GM23338 (cell line): ENCODE measurements around the gene TSPEAR. TPM values are rescaled to one million over a fixed set of nuclear protein-coding genes. Genes with fewer than 3 reads are reported as not detected.

ENCODE experiments used
- ATAC-seq: fragments of 200-7000 bp; cut with Tn5 transposase; 3 replicates; pipeline ENCODE4 v1.9.1; 2020
- DNase-seq: peaks from one replicate; pipeline ENCODE4 v3.0.0-alpha.2; 2015; ENCODE audit warnings: low spot score
- H2AFZ ChIP-seq: fragments of 200-600 bp; sonication (generic); 2 replicates; pipeline ENCODE4 v1.8.0; 2016; ENCODE audit warnings: antibody characterized with exemption, mild to moderate bottlenecking, moderate library complexity
- H3F3A ChIP-seq: fragments of 200-600 bp; sonication (generic); replicated peaks from 2 replicates; pipeline ENCODE4 v1.8.0; 2017; ENCODE audit warnings: antibody characterized with exemption, mixed run types, low read depth
- H3K27ac ChIP-seq: fragments of 200-600 bp; sonication (generic); 2 replicates; pipeline ENCODE4 v1.6.1; 2016; ENCODE audit warnings: low read depth
- H3K27me3 ChIP-seq: fragments of 200-600 bp; sonication (generic); 2 replicates; pipeline ENCODE4 v1.8.0; 2016; ENCODE audit warnings: mild to moderate bottlenecking, mixed run types, moderate library complexity; ENCODE audit not compliant: insufficient read depth
- H3K36me3 ChIP-seq: fragments of 200-600 bp; sonication (generic); 2 replicates; pipeline ENCODE4 v1.8.0; 2016; ENCODE audit warnings: mild to moderate bottlenecking; ENCODE audit not compliant: insufficient read depth
- H3K4me1 ChIP-seq: fragments of 200-600 bp; sonication (generic); 2 replicates; pipeline ENCODE4 v1.8.0; 2016; ENCODE audit warnings: mild to moderate bottlenecking, moderate library complexity; ENCODE audit not compliant: insufficient read depth
- H3K4me2 ChIP-seq: fragments of 200-600 bp; sonication (generic); 2 replicates; pipeline ENCODE4 v1.7.1; 2017; ENCODE audit warnings: mixed run types
- H3K4me3 ChIP-seq: fragments of 200-600 bp; sonication (generic); 2 replicates; pipeline ENCODE4 v1.6.1; 2016; ENCODE audit warnings: mixed run types
- H3K79me2 ChIP-seq: fragments of 200-600 bp; sonication (generic); replicated peaks from 2 replicates; pipeline ENCODE4 v1.8.0; 2017; ENCODE audit warnings: mild to moderate bottlenecking; ENCODE audit not compliant: insufficient read depth
- H3K9me2 ChIP-seq: fragments of 200-600 bp; sonication (generic); 2 replicates; pipeline ENCODE4 v1.8.0; 2017; ENCODE audit not compliant: insufficient read depth
- H4K20me1 ChIP-seq: fragments of 200-600 bp; sonication (generic); replicated peaks from 2 replicates; pipeline ENCODE4 v1.8.0; 2017; ENCODE audit warnings: mild to moderate bottlenecking; ENCODE audit not compliant: insufficient read depth
- H3K27ac Mint-ChIP-seq: 2 replicates; pipeline ENCODE4 v1.8.0; 2020; ENCODE audit warnings: inconsistent platforms, mild to moderate bottlenecking, moderate library complexity, mixed read lengths
- H3K27me3 Mint-ChIP-seq: 3 replicates; pipeline ENCODE4 v1.8.0; 2022; ENCODE audit warnings: low read depth, mild to moderate bottlenecking, moderate library complexity, mixed read lengths, inconsistent platforms; ENCODE audit not compliant: insufficient read depth, poor library complexity
- H3K36me3 Mint-ChIP-seq: 3 replicates; pipeline ENCODE4 v1.8.0; 2021; ENCODE audit warnings: low read depth, mild to moderate bottlenecking, inconsistent platforms, moderate library complexity, mixed read lengths
- H3K4me1 Mint-ChIP-seq: 3 replicates; pipeline ENCODE4 v1.8.0; 2020; ENCODE audit warnings: mild to moderate bottlenecking, inconsistent platforms, mixed read lengths
- H3K4me3 Mint-ChIP-seq: 3 replicates; pipeline ENCODE4 v1.8.0; 2021; ENCODE audit warnings: moderate library complexity, mild to moderate bottlenecking, inconsistent platforms, mixed read lengths
- H3K9me3 Mint-ChIP-seq: 3 replicates; pipeline ENCODE4 v1.8.0; 2020; ENCODE audit warnings: moderate library complexity, mild to moderate bottlenecking, inconsistent platforms, mixed read lengths
- CREB1 ChIP-seq: fragments of 250-450 bp; sonication (Bioruptor Pico); IDR thresholded peaks from 2 replicates; pipeline ENCODE4 v1.5.0; 2020; ENCODE audit warnings: low read depth, mild to moderate bottlenecking, moderate library complexity
- EZH2 ChIP-seq: fragments of 200-600 bp; sonication (generic); IDR thresholded peaks from one replicate; pipeline ENCODE4 v1.8.0; 2017; ENCODE audit warnings: antibody characterized with exemption, mild to moderate bottlenecking, low read depth; ENCODE audit not compliant: unreplicated experiment
- NANOG ChIP-seq: IDR thresholded peaks from 2 replicates; pipeline ENCODE4 v1.6.1; 2016; ENCODE audit warnings: antibody characterized with exemption, borderline replicate concordance
- ZNF331 ChIP-seq: fragments of 250-450 bp; sonication (Bioruptor Pico); IDR thresholded peaks from 2 replicates; pipeline ENCODE4 v1.5.0; 2020; ENCODE audit warnings: low read depth, mild to moderate bottlenecking, moderate library complexity
- polyA plus RNA-seq: library from polyadenylated mRNA; unstranded; fragments of >200 nt; fragmentation: Nextera tagmentation; extraction: Ambion mirVana; gene quantifications from 2 replicates; pipeline ENCODE4 v1.2.1, GENCODE V29; 2016
- total RNA-seq: library from RNA; depleted of rRNA; stranded (reverse); fragments of >200 nt; shearing (Covaris generic); gene quantifications from 2 replicates; pipeline ENCODE4 v1.2.3, GENCODE V29; 2014
- TF ChIP-seq, protein P1 (sequence below), 2 experiments: fragments of 200-600 bp in 1 of 2; sonication (generic) in 1 of 2; conservative IDR thresholded peaks; 2 replicates each; pipeline versions ENCODE4 v1.5.1 to v1.6.1; 2016 to 2017; ENCODE audit warnings: antibody characterized with exemption in 2 of 2, low read depth in 2 of 2, mild to moderate bottlenecking in 2 of 2, moderate library complexity in 1 of 2
- TF ChIP-seq, protein P2 (sequence below): IDR thresholded peaks from 2 replicates; pipeline ENCODE4 v1.6.1; 2016; ENCODE audit warnings: antibody characterized with exemption
- TF ChIP-seq, protein P3 (sequence below): fragments of 250-450 bp; sonication (Bioruptor Pico); IDR thresholded peaks from 2 replicates; pipeline ENCODE4 v1.5.0; 2020; ENCODE audit warnings: mild to moderate bottlenecking, moderate library complexity

Gene TSPEAR
- total and polyA plus RNA-seq, 2 experiments from 2014 or later, result 0.35 to 0.92 TPM

DNA sequence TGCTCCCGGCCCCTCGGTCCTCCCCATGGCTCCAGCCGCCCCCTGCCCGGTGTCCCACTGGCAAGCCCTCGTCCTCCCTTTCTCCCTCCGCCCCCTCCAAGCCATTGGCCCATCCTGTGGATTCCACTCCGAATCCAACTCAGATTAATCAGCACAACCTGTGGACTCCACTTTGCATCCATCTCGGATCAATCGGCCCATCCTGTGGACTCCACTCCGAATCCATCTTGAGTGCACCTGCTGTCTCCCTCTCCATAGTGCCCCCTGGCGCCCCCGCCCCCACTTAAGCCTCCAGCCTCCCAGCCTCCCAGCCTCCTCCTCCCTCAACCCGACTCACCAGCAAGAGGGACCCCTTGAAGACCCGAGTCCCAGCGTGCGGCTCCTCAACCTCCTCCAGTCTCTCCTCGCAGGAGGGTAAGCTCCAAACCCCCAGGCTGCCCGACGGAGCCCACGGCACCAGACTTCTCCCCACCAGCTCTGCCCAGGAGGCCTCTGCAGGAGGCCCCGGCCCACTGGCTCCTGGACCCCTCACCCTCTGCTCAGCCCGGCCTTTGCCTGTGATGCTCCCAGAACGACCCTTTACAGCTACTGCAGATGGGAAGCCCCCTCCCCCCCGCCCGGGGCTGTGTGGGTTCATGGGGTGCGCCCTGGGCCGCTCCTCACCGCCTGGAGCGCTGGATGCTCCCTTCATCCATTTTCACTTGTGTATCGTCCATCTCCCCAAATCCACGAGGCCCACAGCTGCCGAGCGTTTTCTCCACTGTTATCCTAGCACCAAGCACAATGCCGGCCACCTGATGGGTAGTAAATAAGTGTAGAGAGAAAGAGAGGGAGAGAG, 40.6 kb upstream of the TSPEAR start:
- H3K4me1 Mint-ChIP-seq, result peaks cover 41% of the 10 kb centered on the region
- peaks cover 11% of the 10 kb centered on the region; the same call in 2 of the 3 replicates for H3K36me3 Mint-ChIP-seq
- Histone ChIP-seq H3K36me3 (no peaks in the 10 kb centered on the region; the same call in 1 of the 2 replicates), H3K79me2 (no peaks in the 10 kb centered on the region), H3K4me1 (peaks cover 33% of the 10 kb centered on the region), H3K4me2 (no peak overlapping the region), H3K27ac (no peak overlapping the region), H3K9me2 (no peaks in the 10 kb centered on the region; the same call in 1 of the 2 replicates), H2AFZ (peak overlapping the region; percentile 43; the same call in 1 of the 2 replicates), H3K4me3 (no peak overlapping the region), H3F3A (peaks cover 7% of the 10 kb centered on the region; the same call in 1 of the 2 replicates), H3K27me3 (no peaks in the 10 kb centered on the region), H4K20me1 (no peaks in the 10 kb centered on the region)
- H3K9me3 Mint-ChIP-seq, result peaks cover 24% of the 10 kb centered on the region
- no peak overlapping the region for H3K27ac Mint-ChIP-seq
- peaks cover 7% of the 10 kb centered on the region for H3K27me3 Mint-ChIP-seq
- TF ChIP-seq NANOG, result no peak
- TF ChIP-seq ZNF331 (CRISPR knock-in tag), result no peak
- TF ChIP-seq, protein P1, sequence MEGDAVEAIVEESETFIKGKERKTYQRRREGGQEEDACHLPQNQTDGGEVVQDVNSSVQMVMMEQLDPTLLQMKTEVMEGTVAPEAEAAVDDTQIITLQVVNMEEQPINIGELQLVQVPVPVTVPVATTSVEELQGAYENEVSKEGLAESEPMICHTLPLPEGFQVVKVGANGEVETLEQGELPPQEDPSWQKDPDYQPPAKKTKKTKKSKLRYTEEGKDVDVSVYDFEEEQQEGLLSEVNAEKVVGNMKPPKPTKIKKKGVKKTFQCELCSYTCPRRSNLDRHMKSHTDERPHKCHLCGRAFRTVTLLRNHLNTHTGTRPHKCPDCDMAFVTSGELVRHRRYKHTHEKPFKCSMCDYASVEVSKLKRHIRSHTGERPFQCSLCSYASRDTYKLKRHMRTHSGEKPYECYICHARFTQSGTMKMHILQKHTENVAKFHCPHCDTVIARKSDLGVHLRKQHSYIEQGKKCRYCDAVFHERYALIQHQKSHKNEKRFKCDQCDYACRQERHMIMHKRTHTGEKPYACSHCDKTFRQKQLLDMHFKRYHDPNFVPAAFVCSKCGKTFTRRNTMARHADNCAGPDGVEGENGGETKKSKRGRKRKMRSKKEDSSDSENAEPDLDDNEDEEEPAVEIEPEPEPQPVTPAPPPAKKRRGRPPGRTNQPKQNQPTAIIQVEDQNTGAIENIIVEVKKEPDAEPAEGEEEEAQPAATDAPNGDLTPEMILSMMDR (conservative IDR thresholded peaks at IDR 0.05; ENCODE audit: low read depth in 2 of 2), result no peak
- ATAC-seq (no peak), DNase-seq (no peak)
- no peak overlapping the region for H3K4me3 Mint-ChIP-seq

DNA sequence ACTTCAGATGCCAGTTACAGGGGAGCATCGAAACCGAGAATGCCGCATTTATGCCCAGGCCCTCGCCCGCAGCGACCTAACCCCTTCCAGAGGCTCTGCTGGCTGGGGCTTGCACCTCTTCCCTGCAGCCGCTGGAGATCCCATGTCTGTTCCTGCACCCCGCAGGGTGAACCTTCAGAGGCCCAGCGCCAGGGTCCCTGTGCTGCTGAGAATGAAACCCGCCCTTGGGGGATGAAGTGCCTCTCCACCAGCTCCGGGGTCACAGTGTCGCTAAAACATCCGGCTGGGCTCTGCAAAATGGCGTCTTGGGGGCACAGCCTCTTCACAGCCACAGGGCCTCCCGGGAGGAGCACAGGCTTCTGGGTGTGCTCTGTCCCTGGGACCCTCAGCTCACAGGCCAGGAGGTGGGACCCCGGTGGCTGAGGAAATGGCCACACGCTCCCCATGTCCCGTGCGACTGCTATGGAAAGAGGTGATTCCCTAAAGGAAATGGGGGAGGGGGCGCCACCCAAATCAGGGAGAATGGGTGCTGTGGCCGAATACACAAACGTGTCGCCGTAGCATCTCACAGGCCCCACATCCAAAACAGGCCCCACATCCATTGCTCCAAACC, 39.9 kb upstream of the TSPEAR start:
- Histone ChIP-seq H3K27me3 (no peaks in the 10 kb centered on the region), H3K4me1 (peaks cover 33% of the 10 kb centered on the region), H3K9me2 (no peaks in the 10 kb centered on the region; the same call in 1 of the 2 replicates), H3K4me2 (no peak overlapping the region), H3K79me2 (no peaks in the 10 kb centered on the region), H3K27ac (no peak overlapping the region), H4K20me1 (no peaks in the 10 kb centered on the region), H2AFZ (no peak overlapping the region), H3F3A (peaks cover 7% of the 10 kb centered on the region; the same call in 1 of the 2 replicates), H3K4me3 (no peak overlapping the region), H3K36me3 (no peaks in the 10 kb centered on the region; the same call in 1 of the 2 replicates)
- Mint-ChIP-seq H3K9me3 (peaks cover 31% of the 10 kb centered on the region), H3K27ac (no peak overlapping the region), H3K4me1 (peaks cover 41% of the 10 kb centered on the region), H3K36me3 (peaks cover 16% of the 10 kb centered on the region; the same call in 2 of the 3 replicates), H3K27me3 (peaks cover 7% of the 10 kb centered on the region), H3K4me3 (no peak overlapping the region)
- no peak for ATAC-seq
- DNase-seq, result no peak
- TF ChIP-seq CREB1 (CRISPR knock-in tag), result no peak
- TF ChIP-seq, protein P1 (conservative IDR thresholded peaks at IDR 0.05; ENCODE audit: low read depth in 2 of 2), result no peak
- TF ChIP-seq EZH2, result no peak
- TF ChIP-seq, protein P2, sequence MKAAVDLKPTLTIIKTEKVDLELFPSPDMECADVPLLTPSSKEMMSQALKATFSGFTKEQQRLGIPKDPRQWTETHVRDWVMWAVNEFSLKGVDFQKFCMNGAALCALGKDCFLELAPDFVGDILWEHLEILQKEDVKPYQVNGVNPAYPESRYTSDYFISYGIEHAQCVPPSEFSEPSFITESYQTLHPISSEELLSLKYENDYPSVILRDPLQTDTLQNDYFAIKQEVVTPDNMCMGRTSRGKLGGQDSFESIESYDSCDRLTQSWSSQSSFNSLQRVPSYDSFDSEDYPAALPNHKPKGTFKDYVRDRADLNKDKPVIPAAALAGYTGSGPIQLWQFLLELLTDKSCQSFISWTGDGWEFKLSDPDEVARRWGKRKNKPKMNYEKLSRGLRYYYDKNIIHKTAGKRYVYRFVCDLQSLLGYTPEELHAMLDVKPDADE, result no peak
- TF ChIP-seq, protein P3, sequence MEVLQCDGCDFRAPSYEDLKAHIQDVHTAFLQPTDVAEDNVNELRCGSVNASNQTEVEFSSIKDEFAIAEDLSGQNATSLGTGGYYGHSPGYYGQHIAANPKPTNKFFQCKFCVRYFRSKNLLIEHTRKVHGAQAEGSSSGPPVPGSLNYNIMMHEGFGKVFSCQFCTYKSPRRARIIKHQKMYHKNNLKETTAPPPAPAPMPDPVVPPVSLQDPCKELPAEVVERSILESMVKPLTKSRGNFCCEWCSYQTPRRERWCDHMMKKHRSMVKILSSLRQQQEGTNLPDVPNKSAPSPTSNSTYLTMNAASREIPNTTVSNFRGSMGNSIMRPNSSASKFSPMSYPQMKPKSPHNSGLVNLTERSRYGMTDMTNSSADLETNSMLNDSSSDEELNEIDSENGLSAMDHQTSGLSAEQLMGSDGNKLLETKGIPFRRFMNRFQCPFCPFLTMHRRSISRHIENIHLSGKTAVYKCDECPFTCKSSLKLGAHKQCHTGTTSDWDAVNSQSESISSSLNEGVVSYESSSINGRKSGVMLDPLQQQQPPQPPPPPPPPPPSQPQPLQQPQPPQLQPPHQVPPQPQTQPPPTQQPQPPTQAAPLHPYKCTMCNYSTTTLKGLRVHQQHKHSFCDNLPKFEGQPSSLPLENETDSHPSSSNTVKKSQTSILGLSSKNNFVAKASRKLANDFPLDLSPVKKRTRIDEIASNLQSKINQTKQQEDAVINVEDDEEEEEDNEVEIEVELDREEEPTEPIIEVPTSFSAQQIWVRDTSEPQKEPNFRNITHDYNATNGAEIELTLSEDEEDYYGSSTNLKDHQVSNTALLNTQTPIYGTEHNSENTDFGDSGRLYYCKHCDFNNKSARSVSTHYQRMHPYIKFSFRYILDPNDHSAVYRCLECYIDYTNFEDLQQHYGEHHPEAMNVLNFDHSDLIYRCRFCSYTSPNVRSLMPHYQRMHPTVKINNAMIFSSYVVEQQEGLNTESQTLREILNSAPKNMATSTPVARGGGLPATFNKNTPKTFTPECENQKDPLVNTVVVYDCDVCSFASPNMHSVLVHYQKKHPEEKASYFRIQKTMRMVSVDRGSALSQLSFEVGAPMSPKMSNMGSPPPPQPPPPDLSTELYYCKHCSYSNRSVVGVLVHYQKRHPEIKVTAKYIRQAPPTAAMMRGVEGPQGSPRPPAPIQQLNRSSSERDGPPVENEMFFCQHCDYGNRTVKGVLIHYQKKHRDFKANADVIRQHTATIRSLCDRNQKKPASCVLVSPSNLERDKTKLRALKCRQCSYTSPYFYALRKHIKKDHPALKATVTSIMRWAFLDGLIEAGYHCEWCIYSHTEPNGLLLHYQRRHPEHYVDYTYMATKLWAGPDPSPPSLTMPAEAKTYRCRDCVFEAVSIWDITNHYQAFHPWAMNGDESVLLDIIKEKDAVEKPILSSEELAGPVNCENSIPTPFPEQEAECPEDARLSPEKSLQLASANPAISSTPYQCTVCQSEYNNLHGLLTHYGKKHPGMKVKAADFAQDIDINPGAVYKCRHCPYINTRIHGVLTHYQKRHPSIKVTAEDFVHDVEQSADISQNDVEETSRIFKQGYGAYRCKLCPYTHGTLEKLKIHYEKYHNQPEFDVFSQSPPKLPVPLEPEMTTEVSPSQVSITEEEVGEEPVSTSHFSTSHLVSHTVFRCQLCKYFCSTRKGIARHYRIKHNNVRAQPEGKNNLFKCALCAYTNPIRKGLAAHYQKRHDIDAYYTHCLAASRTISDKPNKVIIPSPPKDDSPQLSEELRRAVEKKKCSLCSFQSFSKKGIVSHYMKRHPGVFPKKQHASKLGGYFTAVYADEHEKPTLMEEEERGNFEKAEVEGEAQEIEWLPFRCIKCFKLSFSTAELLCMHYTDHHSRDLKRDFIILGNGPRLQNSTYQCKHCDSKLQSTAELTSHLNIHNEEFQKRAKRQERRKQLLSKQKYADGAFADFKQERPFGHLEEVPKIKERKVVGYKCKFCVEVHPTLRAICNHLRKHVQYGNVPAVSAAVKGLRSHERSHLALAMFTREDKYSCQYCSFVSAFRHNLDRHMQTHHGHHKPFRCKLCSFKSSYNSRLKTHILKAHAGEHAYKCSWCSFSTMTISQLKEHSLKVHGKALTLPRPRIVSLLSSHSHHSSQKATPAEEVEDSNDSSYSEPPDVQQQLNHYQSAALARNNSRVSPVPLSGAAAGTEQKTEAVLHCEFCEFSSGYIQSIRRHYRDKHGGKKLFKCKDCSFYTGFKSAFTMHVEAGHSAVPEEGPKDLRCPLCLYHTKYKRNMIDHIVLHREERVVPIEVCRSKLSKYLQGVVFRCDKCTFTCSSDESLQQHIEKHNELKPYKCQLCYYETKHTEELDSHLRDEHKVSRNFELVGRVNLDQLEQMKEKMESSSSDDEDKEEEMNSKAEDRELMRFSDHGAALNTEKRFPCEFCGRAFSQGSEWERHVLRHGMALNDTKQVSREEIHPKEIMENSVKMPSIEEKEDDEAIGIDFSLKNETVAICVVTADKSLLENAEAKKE, result no peak
